ENCODE measurements around the gene STARD5.

Gene STARD5

GRCh38 chr15:81292523-81293001 is 31.4 kb downstream of the STARD5 start:
- DNase-seq (ENCODE audit: low read depth in 2 of 2), result no peak

GRCh38 chr15:81291916-81292522 is 31.9 kb downstream of the STARD5 start:
- no peak for DNase-seq (ENCODE audit: low read depth in 2 of 2)

GRCh38 chr15:81289910-81290309 is 34.0 kb downstream of the STARD5 start:
- DNase-seq (ENCODE audit: low read depth in 2 of 2), result no peak

- no peak for DNase-seq (ENCODE audit: low read depth in 2 of 2)
Measured at GRCh38 chr15:81288616-81289015, 35.3 kb downstream of the STARD5 start.

- DNase-seq (ENCODE audit: low read depth in 2 of 2), result no peak
Measured at GRCh38 chr15:81288040-81288439, 35.9 kb downstream of the STARD5 start.

GRCh38 chr15:81286621-81287121 is 37.3 kb downstream of the STARD5 start:
- no peak for DNase-seq (ENCODE audit: low read depth in 2 of 2)

GRCh38 chr15:81285461-81285860 is 38.5 kb downstream of the STARD5 start:
- no peak for DNase-seq (ENCODE audit: low read depth in 2 of 2)

- no peak for DNase-seq (ENCODE audit: low read depth in 2 of 2)
Measured at GRCh38 chr15:81284256-81285031, 39.5 kb downstream of the STARD5 start.

GRCh38 chr15:81282911-81283310 is 41.0 kb downstream of the STARD5 start:
- no peak for DNase-seq (ENCODE audit: low read depth in 2 of 2)

GRCh38 chr15:81282606-81282895 is 41.4 kb downstream of the STARD5 start:
- no peak for DNase-seq (ENCODE audit: low read depth in 2 of 2)

GRCh38 chr15:81281766-81282605 is 42.0 kb downstream of the STARD5 start:
- no peak for DNase-seq (ENCODE audit: low read depth in 2 of 2)

GRCh38 chr15:81281456-81281735 is 42.5 kb downstream of the STARD5 start:
- no peak for DNase-seq (ENCODE audit: low read depth in 2 of 2)

- no peak for DNase-seq (ENCODE audit: low read depth in 2 of 2)
Measured at GRCh38 chr15:81280696-81281455, 43.1 kb downstream of the STARD5 start.

- no peak for DNase-seq (ENCODE audit: low read depth in 2 of 2)
Measured at GRCh38 chr15:81279621-81280485, 44.1 kb downstream of the STARD5 start.

- DNase-seq (ENCODE audit: low read depth in 2 of 2), result no peak
Measured at GRCh38 chr15:81278306-81279029, 45.5 kb downstream of the STARD5 start.

GRCh38 chr15:81277851-81278250 is 46.1 kb downstream of the STARD5 start:
- no peak for DNase-seq (ENCODE audit: low read depth in 2 of 2)

GRCh38 chr15:81276967-81277366 is 47.0 kb downstream of the STARD5 start:
- DNase-seq (ENCODE audit: low read depth in 2 of 2), result no peak

GRCh38 chr15:81275711-81276392 is 48.1 kb downstream of the STARD5 start:
- DNase-seq (ENCODE audit: low read depth in 2 of 2), result no peak

- DNase-seq (ENCODE audit: low read depth in 2 of 2), result peak; percentile 50 to 69
Measured at GRCh38 chr15:81274931-81275707, 48.8 kb downstream of the STARD5 start.

Measured in stimulated activated CD4-positive, alpha-beta T cell treated with anti-CD3 and anti-CD28 coated beads, Interleukin-1b, Interleukin-23, amount 100 ng/mL, for 1 hour (primary cell).